GM23338 (cell line): ENCODE data around the gene INHBB. TPM values are rescaled to one million over a fixed set of nuclear protein-coding genes. Genes with fewer than 3 reads are reported as not detected.
A peak's percentile ranks its signal among the peaks of the same experiment; 100 is the strongest.

ENCODE experiments used
- ATAC-seq: fragments of 200-7000 bp; cut with Tn5 transposase; 3 replicates; pipeline ENCODE4 v1.9.1; 2020
- DNase-seq: peaks from one replicate; pipeline ENCODE4 v3.0.0-alpha.2; 2015; ENCODE audit warnings: low spot score
- H2AFZ ChIP-seq: fragments of 200-600 bp; sonication (generic); 2 replicates; pipeline ENCODE4 v1.8.0; 2016; ENCODE audit warnings: antibody characterized with exemption, mild to moderate bottlenecking, moderate library complexity
- H3F3A ChIP-seq: fragments of 200-600 bp; sonication (generic); replicated peaks from 2 replicates; pipeline ENCODE4 v1.8.0; 2017; ENCODE audit warnings: antibody characterized with exemption, mixed run types, low read depth
- H3K27ac ChIP-seq: fragments of 200-600 bp; sonication (generic); 2 replicates; pipeline ENCODE4 v1.6.1; 2016; ENCODE audit warnings: low read depth
- H3K27me3 ChIP-seq: fragments of 200-600 bp; sonication (generic); 2 replicates; pipeline ENCODE4 v1.8.0; 2016; ENCODE audit warnings: mild to moderate bottlenecking, mixed run types, moderate library complexity; ENCODE audit not compliant: insufficient read depth
- H3K36me3 ChIP-seq: fragments of 200-600 bp; sonication (generic); 2 replicates; pipeline ENCODE4 v1.8.0; 2016; ENCODE audit warnings: mild to moderate bottlenecking; ENCODE audit not compliant: insufficient read depth
- H3K4me1 ChIP-seq: fragments of 200-600 bp; sonication (generic); 2 replicates; pipeline ENCODE4 v1.8.0; 2016; ENCODE audit warnings: mild to moderate bottlenecking, moderate library complexity; ENCODE audit not compliant: insufficient read depth
- H3K4me2 ChIP-seq: fragments of 200-600 bp; sonication (generic); 2 replicates; pipeline ENCODE4 v1.7.1; 2017; ENCODE audit warnings: mixed run types
- H3K4me3 ChIP-seq: fragments of 200-600 bp; sonication (generic); 2 replicates; pipeline ENCODE4 v1.6.1; 2016; ENCODE audit warnings: mixed run types
- H3K79me2 ChIP-seq: fragments of 200-600 bp; sonication (generic); replicated peaks from 2 replicates; pipeline ENCODE4 v1.8.0; 2017; ENCODE audit warnings: mild to moderate bottlenecking; ENCODE audit not compliant: insufficient read depth
- H3K9me2 ChIP-seq: fragments of 200-600 bp; sonication (generic); 2 replicates; pipeline ENCODE4 v1.8.0; 2017; ENCODE audit not compliant: insufficient read depth
- H4K20me1 ChIP-seq: fragments of 200-600 bp; sonication (generic); replicated peaks from 2 replicates; pipeline ENCODE4 v1.8.0; 2017; ENCODE audit warnings: mild to moderate bottlenecking; ENCODE audit not compliant: insufficient read depth
- H3K27ac Mint-ChIP-seq: 2 replicates; pipeline ENCODE4 v1.8.0; 2020; ENCODE audit warnings: inconsistent platforms, mild to moderate bottlenecking, moderate library complexity, mixed read lengths
- H3K27me3 Mint-ChIP-seq: 3 replicates; pipeline ENCODE4 v1.8.0; 2022; ENCODE audit warnings: low read depth, mild to moderate bottlenecking, moderate library complexity, mixed read lengths, inconsistent platforms; ENCODE audit not compliant: insufficient read depth, poor library complexity
- H3K36me3 Mint-ChIP-seq: 3 replicates; pipeline ENCODE4 v1.8.0; 2021; ENCODE audit warnings: low read depth, mild to moderate bottlenecking, inconsistent platforms, moderate library complexity, mixed read lengths
- H3K4me1 Mint-ChIP-seq: 3 replicates; pipeline ENCODE4 v1.8.0; 2020; ENCODE audit warnings: mild to moderate bottlenecking, inconsistent platforms, mixed read lengths
- H3K4me3 Mint-ChIP-seq: 3 replicates; pipeline ENCODE4 v1.8.0; 2021; ENCODE audit warnings: moderate library complexity, mild to moderate bottlenecking, inconsistent platforms, mixed read lengths
- H3K9me3 Mint-ChIP-seq: 3 replicates; pipeline ENCODE4 v1.8.0; 2020; ENCODE audit warnings: moderate library complexity, mild to moderate bottlenecking, inconsistent platforms, mixed read lengths
- CREB1 ChIP-seq: fragments of 250-450 bp; sonication (Bioruptor Pico); IDR thresholded peaks from 2 replicates; pipeline ENCODE4 v1.5.0; 2020; ENCODE audit warnings: low read depth, mild to moderate bottlenecking, moderate library complexity
- CTCF ChIP-seq, 2 experiments: fragments of 200-600 bp in 1 of 2; sonication (generic) in 1 of 2; conservative IDR thresholded peaks; 2 replicates each; pipeline versions ENCODE4 v1.5.1 to v1.6.1; 2016 to 2017; ENCODE audit warnings: antibody characterized with exemption in 2 of 2, low read depth in 2 of 2, mild to moderate bottlenecking in 2 of 2, moderate library complexity in 1 of 2
- ETS1 ChIP-seq: IDR thresholded peaks from 2 replicates; pipeline ENCODE4 v1.6.1; 2016; ENCODE audit warnings: antibody characterized with exemption
- EZH2 ChIP-seq: fragments of 200-600 bp; sonication (generic); IDR thresholded peaks from one replicate; pipeline ENCODE4 v1.8.0; 2017; ENCODE audit warnings: antibody characterized with exemption, mild to moderate bottlenecking, low read depth; ENCODE audit not compliant: unreplicated experiment
- EZH2phosphoT487 ChIP-seq: fragments of 200-600 bp; sonication (generic); IDR thresholded peaks from one replicate; pipeline ENCODE4 v1.8.1; 2018; ENCODE audit warnings: antibody characterized with exemption; ENCODE audit not compliant: unreplicated experiment
- NANOG ChIP-seq: IDR thresholded peaks from 2 replicates; pipeline ENCODE4 v1.6.1; 2016; ENCODE audit warnings: antibody characterized with exemption, borderline replicate concordance
- POLR2AphosphoS5 ChIP-seq: IDR thresholded peaks from 2 replicates; pipeline ENCODE4 v1.6.1; 2016; ENCODE audit warnings: antibody characterized with exemption, low read depth
- ZNF114 ChIP-seq: fragments of 250-450 bp; sonication (Bioruptor Pico); IDR thresholded peaks from 2 replicates; pipeline ENCODE4 v1.5.0; 2020; ENCODE audit warnings: mild to moderate bottlenecking, moderate library complexity
- ZNF331 ChIP-seq: fragments of 250-450 bp; sonication (Bioruptor Pico); IDR thresholded peaks from 2 replicates; pipeline ENCODE4 v1.5.0; 2020; ENCODE audit warnings: low read depth, mild to moderate bottlenecking, moderate library complexity
- ZNF462 ChIP-seq: fragments of 250-450 bp; sonication (Bioruptor Pico); IDR thresholded peaks from 2 replicates; pipeline ENCODE4 v1.5.0; 2020; ENCODE audit warnings: mild to moderate bottlenecking, moderate library complexity
- polyA plus RNA-seq: library from polyadenylated mRNA; unstranded; fragments of >200 nt; fragmentation: Nextera tagmentation; extraction: Ambion mirVana; gene quantifications from 2 replicates; pipeline ENCODE4 v1.2.1, GENCODE V29; 2016
- total RNA-seq: library from RNA; depleted of rRNA; stranded (reverse); fragments of >200 nt; shearing (Covaris generic); gene quantifications from 2 replicates; pipeline ENCODE4 v1.2.3, GENCODE V29; 2014

The INHBB gene
- total and polyA plus RNA-seq, 2 experiments from 2014 or later = 0.21 TPM; not detected in 1

DNA sequence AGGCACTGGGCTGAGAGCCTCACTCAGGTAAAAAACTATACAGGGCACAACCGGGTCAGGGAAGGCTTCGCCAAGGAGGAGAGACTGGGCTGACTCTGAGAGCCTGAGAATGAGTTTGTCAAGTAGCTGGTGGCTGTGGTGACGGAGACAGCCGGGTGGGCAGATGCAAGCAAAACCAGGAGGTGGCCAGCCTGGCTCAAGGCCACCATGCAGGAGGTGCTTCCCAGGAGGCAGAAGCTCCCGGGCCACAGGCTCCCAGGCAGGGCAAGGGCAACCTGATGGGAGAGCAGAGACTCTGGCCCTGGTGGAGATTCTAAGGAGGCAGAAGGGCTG lies 2.9 kb upstream of the INHBB start:
- no peak for TF ChIP-seq POLR2AphosphoS5
- TF ChIP-seq EZH2 = no peak
- TF ChIP-seq NANOG = no peak
- no peak for TF ChIP-seq ZNF114 (CRISPR knock-in tag)
- Histone ChIP-seq H3F3A (peaks cover 8% of the 10 kb centered on the region; the same call in 1 of the 2 replicates), H3K27ac (no peak overlapping the region), H3K9me2 (no peaks in the 10 kb centered on the region), H3K36me3 (no peaks in the 10 kb centered on the region), H3K4me1 (peaks cover 12% of the 10 kb centered on the region), H3K4me2 (peak overlapping the region; percentile 76), H3K79me2 (no peaks in the 10 kb centered on the region), H3K27me3 (peaks cover 69% of the 10 kb centered on the region), H4K20me1 (0 out of 2 replicates have a peak, but pooled peaks cover 4% of the 10 kb centered on the region), H3K4me3 (no peak overlapping the region), H2AFZ (no peak overlapping the region)
- H3K27ac Mint-ChIP-seq = no peak overlapping the region
- H3K36me3 Mint-ChIP-seq = no peaks in the 10 kb centered on the region
- peaks cover 61% of the 10 kb centered on the region for H3K27me3 Mint-ChIP-seq
- ATAC-seq (no peak), DNase-seq (no peak)
- peaks cover 21% of the 10 kb centered on the region for H3K4me1 Mint-ChIP-seq
- H3K9me3 Mint-ChIP-seq = no peaks in the 10 kb centered on the region; the same call in 2 of the 3 replicates
- no peak overlapping the region for H3K4me3 Mint-ChIP-seq

GRCh38 chr2:120343433-120344105 lies 2.4 kb upstream of the INHBB start:
- Histone ChIP-seq H3K27ac (no peak overlapping the region), H3K4me1 (peaks cover 18% of the 10 kb centered on the region), H2AFZ (no peak overlapping the region), H3K9me2 (no peaks in the 10 kb centered on the region), H4K20me1 (0 out of 2 replicates have a peak, but pooled peaks cover 8% of the 10 kb centered on the region), H3K36me3 (no peaks in the 10 kb centered on the region), H3F3A (peaks cover 8% of the 10 kb centered on the region; the same call in 1 of the 2 replicates), H3K27me3 (peaks cover 74% of the 10 kb centered on the region), H3K4me3 (peak overlapping the region; percentile 52; the same call in 1 of the 2 replicates), H3K4me2 (peak overlapping the region; percentile 76), H3K79me2 (no peaks in the 10 kb centered on the region)
- DNase-seq = peak; percentile 95
- H3K4me1 Mint-ChIP-seq = peaks cover 26% of the 10 kb centered on the region
- peak; percentile 69 for ATAC-seq
- peaks cover 63% of the 10 kb centered on the region for H3K27me3 Mint-ChIP-seq
- TF ChIP-seq NANOG = no peak
- TF ChIP-seq ZNF462 (CRISPR knock-in tag) = no peak
- no peak for TF ChIP-seq POLR2AphosphoS5
- TF ChIP-seq EZH2 = peak; percentile 73
- no peak for TF ChIP-seq CREB1
- peak; percentile 73 to 95 for TF ChIP-seq CTCF (conservative IDR thresholded peaks at IDR 0.05; ENCODE audit: low read depth in 2 of 2)
- peak; percentile 68 for TF ChIP-seq EZH2phosphoT487
- no peak for TF ChIP-seq ZNF331 (CRISPR knock-in tag)
- TF ChIP-seq ETS1 = no peak
- no peaks in the 10 kb centered on the region for H3K36me3 Mint-ChIP-seq
- no peaks in the 10 kb centered on the region; the same call in 2 of the 3 replicates for H3K9me3 Mint-ChIP-seq
- peak overlapping the region; percentile 53 for H3K4me3 Mint-ChIP-seq
- no peak overlapping the region for H3K27ac Mint-ChIP-seq
